Bronchial epithelial cell (primary cell): ENCODE data around the gene RAB11FIP4. TPM values are rescaled to one million over a fixed set of nuclear protein-coding genes. Genes with fewer than 3 reads are reported as not detected.

Experiments
- DNase-seq: peaks from one replicate; pipeline ENCODE4 v3.0.0-alpha.2; 2010; ENCODE audit warnings: low read depth
- FAIRE-seq: peaks from 2 replicates; lab custom pipeline; 2011; peaks lifted over from hg19 to GRCh38; lab: Jason Lieb, UNC
- H3K27me3 ChIP-seq: 2 replicates; pipeline ENCODE4 v1.5.1; 2011; ENCODE audit warnings: low read length; ENCODE audit not compliant: control insufficient read depth, insufficient read depth
- H3K36me3 ChIP-seq: 2 replicates; pipeline ENCODE4 v1.5.1; 2011; ENCODE audit warnings: low read length; ENCODE audit not compliant: control insufficient read depth, insufficient read depth
- H3K4me3 ChIP-seq: 2 replicates; pipeline ENCODE4 v1.5.1; 2011; ENCODE audit warnings: mild to moderate bottlenecking, low read depth, low read length, control low read depth
- total RNA-seq: library from RNA; depleted of rRNA; stranded (reverse); fragments of >200 nt; gene quantifications from 2 replicates; pipeline ENCODE4 v1.2.1, GENCODE V29; 2014
- TF ChIP-seq, protein P1 (sequence below): IDR thresholded peaks from 2 replicates; pipeline ENCODE4 v1.5.1; 2011; ENCODE audit warnings: mild to moderate bottlenecking, moderate library complexity, low read length, control low read depth, inconsistent platforms; ENCODE audit not compliant: insufficient read depth, severe bottlenecking

RAB11FIP4 gene
- total RNA-seq, 1 donor from 2014 or later = 17.6 TPM

DNA sequence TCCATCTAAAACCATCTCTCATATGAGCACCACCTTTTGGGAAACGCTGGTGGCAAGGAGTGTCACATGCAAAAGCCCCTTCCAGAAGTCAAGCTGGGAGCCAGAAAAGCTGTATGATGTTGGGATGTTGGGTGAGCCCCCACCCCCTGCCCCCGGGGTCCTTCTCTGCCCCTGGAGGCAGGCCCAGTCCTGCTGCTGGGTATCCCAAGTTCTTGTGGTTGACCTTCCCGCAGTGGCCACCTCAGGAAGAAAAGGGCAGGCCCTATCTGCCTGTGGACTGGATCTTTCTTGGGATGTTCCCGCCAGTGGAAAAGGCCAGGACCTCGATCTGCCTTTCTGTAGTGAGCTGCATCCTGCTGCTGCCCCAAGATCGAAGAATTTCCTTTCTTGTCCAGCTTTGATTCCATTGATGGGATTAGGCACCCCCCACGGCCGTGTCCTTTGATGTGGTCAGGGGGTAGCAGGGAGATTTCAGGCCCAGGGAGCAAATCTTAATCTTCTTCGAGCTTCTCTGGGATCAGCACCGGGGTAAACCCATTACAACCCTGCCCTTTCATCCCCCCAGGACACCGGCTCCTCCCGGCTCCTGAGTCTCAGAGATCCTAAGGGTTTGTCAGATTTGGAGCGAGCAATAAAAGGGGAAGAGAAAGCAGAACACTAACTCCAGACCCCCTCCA is 165.6 kb downstream of the RAB11FIP4 start:
- H3K27me3 ChIP-seq = peaks cover 3% of the 10 kb centered on the region
- DNase-seq (no peak), FAIRE-seq (no peak)
- no peaks in the 10 kb centered on the region for H3K36me3 ChIP-seq
- H3K4me3 ChIP-seq = no peak overlapping the region
- TF ChIP-seq, protein P1, sequence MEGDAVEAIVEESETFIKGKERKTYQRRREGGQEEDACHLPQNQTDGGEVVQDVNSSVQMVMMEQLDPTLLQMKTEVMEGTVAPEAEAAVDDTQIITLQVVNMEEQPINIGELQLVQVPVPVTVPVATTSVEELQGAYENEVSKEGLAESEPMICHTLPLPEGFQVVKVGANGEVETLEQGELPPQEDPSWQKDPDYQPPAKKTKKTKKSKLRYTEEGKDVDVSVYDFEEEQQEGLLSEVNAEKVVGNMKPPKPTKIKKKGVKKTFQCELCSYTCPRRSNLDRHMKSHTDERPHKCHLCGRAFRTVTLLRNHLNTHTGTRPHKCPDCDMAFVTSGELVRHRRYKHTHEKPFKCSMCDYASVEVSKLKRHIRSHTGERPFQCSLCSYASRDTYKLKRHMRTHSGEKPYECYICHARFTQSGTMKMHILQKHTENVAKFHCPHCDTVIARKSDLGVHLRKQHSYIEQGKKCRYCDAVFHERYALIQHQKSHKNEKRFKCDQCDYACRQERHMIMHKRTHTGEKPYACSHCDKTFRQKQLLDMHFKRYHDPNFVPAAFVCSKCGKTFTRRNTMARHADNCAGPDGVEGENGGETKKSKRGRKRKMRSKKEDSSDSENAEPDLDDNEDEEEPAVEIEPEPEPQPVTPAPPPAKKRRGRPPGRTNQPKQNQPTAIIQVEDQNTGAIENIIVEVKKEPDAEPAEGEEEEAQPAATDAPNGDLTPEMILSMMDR = no peak

DNA sequence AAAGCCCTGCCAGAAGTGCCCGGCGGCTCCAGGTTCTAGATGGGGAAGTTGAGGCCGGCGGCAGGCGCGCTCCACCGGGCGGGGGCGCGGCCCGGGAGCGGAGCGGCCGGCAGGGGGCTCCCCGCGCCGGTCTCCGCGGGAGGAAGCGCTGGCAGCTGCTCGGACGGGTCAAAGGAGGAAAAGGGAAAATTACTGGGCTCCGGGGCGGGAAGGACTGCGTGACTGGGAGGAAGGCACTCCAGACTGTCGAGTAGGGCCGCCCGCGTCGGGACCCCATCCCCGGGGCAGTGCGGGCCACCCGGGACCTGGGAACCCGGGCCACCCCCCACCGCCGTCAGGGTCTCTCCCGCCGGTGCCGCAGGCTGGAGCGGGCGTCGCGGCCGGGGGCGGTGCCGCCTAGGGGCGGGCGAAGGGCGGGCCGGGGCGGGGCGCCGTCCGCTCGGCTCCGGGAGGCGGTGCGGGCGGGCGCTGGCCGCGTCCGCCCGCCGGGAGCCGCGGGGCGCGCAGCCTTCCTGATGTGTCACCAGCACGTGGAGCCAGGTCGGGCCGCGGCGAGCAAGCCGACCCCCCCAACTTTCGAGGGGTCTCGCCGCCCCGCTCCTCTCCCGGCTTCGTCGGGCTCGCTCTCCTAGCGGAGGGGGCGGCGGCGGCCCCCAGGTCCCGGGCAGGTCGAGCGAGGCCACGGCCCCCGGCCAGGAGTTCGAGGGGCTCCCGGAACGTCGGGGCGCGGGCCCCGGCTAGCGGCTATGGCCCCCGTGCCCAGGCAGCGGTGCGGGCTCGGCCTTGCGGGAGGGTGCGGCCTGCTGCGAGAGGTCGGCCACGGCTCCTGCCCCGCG is 167.5 kb downstream of the RAB11FIP4 start:
- TF ChIP-seq, protein P1 = peak; percentile 59
- peak overlapping the region; percentile 64 for H3K4me3 ChIP-seq
- DNase-seq = peak; percentile 49
- peaks cover 3% of the 10 kb centered on the region for H3K27me3 ChIP-seq
- no peak for FAIRE-seq
- peaks cover 1% of the 10 kb centered on the region for H3K36me3 ChIP-seq

GRCh38 chr17:31559584-31560501 is 168.4 kb downstream of the RAB11FIP4 start:
- TF ChIP-seq, protein P1 = no peak
- no peak for DNase-seq
- H3K36me3 ChIP-seq = peaks cover 1% of the 10 kb centered on the region
- FAIRE-seq = no peak
- peak overlapping the region; percentile 64 for H3K4me3 ChIP-seq
- peaks cover 3% of the 10 kb centered on the region for H3K27me3 ChIP-seq

GRCh38 chr17:31560616-31561235 is 169.3 kb downstream of the RAB11FIP4 start:
- FAIRE-seq (no peak), DNase-seq (no peak)
- Histone ChIP-seq H3K27me3 (no peaks in the 10 kb centered on the region), H3K36me3 (peaks cover 1% of the 10 kb centered on the region), H3K4me3 (peak overlapping the region; percentile 64)
- TF ChIP-seq, protein P1 = no peak
